Kidney epithelial cell (primary cell): Measurements from ENCODE around the gene IDH1. TPM values are rescaled to one million over a fixed set of nuclear protein-coding genes. Genes with fewer than 3 reads are reported as not detected.
A peak's percentile ranks its signal among the peaks of the same experiment; 100 is the strongest.
"Not testable (repeated sequence)": the region's sequence is repeated elsewhere in the genome, so short reads cannot be mapped to it uniquely, and the experiment has no call there.

ENCODE experiments used
- DNase-seq: peaks from one replicate; pipeline ENCODE4 v3.0.0-alpha.2; 2010; ENCODE audit warnings: low read depth
- H3K27me3 ChIP-seq: 2 replicates; pipeline ENCODE4 v1.6.0; 2011; ENCODE audit warnings: low read length; ENCODE audit not compliant: control insufficient read depth, insufficient read depth
- H3K36me3 ChIP-seq: 2 replicates; pipeline ENCODE4 v1.5.1; 2011; ENCODE audit warnings: low read length; ENCODE audit not compliant: control insufficient read depth, insufficient read depth
- H3K4me3 ChIP-seq: 2 replicates; pipeline ENCODE4 v1.5.1; 2011; ENCODE audit warnings: low read depth, mild to moderate bottlenecking, control low read depth, low read length
- total RNA-seq: library from RNA; depleted of rRNA; stranded (reverse); fragments of >200 nt; gene quantifications from 2 replicates; pipeline ENCODE4 v1.2.3, GENCODE V29; 2015
- TF ChIP-seq, protein P1 (sequence below): IDR thresholded peaks from 2 replicates; pipeline ENCODE4 v1.5.1; 2011; ENCODE audit warnings: mild to moderate bottlenecking, moderate library complexity, low read length, control low read depth, inconsistent platforms; ENCODE audit not compliant: insufficient read depth, poor library complexity, severe bottlenecking

Gene IDH1
- total RNA-seq, 1 donor from 2014 or later, result 108 TPM

DNA sequence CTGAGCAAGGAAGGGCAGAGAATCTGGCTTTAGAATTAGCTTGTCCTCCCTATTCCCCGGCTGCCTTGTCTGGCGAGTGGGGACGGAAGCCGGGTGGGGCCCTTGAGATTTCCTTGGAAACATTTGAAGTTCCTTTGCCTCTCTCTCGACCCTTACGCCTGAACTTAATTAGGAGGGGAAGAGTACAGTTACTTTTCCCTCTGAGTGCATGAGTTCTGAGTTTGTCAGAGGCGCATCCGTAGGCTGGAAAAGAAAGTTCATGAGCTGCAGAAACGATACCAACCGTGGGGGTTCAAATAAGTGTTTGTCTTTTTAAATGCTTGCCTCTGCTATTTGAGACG lies 11.7 kb upstream of the IDH1 start:
- TF ChIP-seq, protein P1, sequence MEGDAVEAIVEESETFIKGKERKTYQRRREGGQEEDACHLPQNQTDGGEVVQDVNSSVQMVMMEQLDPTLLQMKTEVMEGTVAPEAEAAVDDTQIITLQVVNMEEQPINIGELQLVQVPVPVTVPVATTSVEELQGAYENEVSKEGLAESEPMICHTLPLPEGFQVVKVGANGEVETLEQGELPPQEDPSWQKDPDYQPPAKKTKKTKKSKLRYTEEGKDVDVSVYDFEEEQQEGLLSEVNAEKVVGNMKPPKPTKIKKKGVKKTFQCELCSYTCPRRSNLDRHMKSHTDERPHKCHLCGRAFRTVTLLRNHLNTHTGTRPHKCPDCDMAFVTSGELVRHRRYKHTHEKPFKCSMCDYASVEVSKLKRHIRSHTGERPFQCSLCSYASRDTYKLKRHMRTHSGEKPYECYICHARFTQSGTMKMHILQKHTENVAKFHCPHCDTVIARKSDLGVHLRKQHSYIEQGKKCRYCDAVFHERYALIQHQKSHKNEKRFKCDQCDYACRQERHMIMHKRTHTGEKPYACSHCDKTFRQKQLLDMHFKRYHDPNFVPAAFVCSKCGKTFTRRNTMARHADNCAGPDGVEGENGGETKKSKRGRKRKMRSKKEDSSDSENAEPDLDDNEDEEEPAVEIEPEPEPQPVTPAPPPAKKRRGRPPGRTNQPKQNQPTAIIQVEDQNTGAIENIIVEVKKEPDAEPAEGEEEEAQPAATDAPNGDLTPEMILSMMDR, result no peak
- Histone ChIP-seq H3K4me3 (peak overlapping the region; percentile 53), H3K27me3 (no peaks in the 10 kb centered on the region), H3K36me3 (no peaks in the 10 kb centered on the region)
- no peak for DNase-seq

DNA sequence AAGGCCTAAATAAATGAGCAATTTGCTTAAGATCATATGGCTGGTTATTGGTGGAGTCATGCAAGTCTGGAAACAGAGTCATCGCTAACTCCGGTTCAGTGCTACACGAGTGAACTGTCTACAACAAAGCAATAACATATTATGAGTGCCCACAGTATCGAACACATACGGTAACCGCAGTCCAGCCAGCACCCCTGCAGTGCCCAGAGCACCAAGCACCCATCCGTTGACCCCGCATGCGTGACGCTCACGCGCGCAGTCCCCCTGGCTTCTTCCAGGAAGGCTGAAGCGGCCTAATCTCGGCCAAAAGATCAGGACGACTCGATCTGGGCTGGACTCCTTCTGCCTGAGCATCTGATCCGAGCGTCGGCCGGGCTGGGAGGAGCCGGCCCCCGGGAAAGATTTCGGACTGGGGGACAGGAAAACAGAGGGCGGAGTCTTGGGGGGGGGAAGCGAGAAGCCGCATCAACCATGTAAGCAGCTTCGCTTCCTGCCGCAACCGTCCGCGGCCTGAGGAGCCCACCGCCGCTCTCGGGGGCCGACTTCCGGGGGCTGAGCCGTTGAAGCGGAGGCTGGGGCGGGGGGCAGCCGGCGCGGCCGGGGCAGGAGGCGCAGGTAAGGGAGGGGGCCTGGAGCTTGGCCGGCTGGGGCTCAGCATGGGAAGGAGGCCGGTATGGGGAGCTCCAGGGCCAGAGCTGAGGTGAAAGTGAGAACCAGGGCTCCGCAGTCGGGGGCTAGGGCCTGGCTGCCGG lies 11.1 kb upstream of the IDH1 start, which contains the start of gene PIKFYVE:
Gene PIKFYVE (plus strand): TSS at position 455 of the 752 bp plus-strand sequence. CDS start 5,265 bp downstream, outside the sequence.
- Histone ChIP-seq H3K36me3 (no peaks in the 10 kb centered on the region), H3K4me3 (peak within 1 kb of the TSS; percentile 53), H3K27me3 (no peaks in the 10 kb centered on the region)
- TF ChIP-seq, protein P1, result no peak
- DNase-seq, result peak; percentile 92

DNA sequence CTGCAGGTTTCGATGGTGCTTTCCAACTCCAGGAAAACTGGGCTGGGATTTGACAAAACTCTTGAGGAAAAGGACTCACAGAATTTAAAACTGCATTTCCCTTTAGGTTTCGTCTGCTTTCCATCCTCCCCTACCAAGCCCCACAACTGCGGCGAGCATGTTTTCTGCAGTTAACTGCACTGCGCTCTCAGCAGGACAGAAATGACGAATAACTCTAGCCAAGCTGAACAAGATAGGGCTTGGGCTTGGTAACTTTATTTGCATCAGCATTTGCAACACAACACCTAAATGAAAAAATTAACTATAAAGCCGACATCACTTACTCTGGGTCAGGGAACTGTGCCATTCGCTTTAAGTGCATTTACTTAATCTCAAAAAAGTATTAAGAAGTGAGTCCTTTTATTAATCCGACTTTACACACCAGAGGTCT lies 10.5 kb upstream of the IDH1 start:
- H3K4me3 ChIP-seq, result peak overlapping the region; percentile 53
- TF ChIP-seq, protein P1, result no peak
- no peaks in the 10 kb centered on the region for H3K27me3 ChIP-seq
- no peak for DNase-seq
- no peaks in the 10 kb centered on the region for H3K36me3 ChIP-seq

DNA sequence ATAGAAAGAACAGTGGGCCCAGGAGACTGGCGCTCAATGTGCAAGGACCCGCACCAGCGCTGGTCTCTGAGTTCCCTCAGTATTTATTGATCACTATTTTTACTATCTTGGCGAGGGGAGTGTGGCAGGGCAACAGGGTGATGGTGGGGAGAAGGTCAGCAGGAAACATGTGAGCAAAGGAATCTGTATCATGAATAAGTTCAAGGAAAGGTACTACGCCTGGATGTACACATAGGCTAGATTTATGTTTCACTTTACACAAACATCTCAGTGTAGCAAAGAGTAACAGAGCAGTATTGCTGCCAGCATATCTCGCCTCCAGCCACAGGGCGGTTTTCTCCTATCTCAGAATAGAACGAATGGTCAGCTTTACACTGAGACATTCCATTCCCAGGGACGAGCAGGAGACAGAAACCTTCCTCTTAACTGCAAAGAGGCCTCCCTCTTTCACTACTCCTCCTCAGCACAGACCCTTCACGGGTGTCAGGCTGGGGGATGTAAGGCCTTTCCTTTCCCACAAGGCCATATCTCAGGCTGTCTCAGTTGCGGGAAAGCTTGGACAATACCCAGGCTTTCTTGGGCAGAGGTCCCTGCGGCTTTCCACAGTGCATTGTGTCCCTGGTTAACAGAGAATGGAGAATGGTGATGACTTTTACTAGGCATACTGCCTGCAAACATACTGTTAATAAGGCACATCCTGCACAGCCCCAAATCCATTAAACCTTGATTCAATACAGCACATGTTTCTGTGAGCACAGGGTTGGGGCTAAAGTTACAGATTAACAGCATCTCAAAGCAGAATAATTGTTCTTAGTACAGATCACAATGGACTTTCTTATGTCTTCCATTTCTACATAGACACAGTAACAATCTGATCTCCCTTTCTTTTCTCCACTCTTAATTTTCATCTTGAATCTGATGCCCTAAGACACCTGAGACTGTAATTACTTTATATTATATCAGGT lies 2.3 kb upstream of the IDH1 start:
- not testable (repeated sequence) for H3K27me3 ChIP-seq, H3K4me3 ChIP-seq, H3K36me3 ChIP-seq, DNase-seq

DNA sequence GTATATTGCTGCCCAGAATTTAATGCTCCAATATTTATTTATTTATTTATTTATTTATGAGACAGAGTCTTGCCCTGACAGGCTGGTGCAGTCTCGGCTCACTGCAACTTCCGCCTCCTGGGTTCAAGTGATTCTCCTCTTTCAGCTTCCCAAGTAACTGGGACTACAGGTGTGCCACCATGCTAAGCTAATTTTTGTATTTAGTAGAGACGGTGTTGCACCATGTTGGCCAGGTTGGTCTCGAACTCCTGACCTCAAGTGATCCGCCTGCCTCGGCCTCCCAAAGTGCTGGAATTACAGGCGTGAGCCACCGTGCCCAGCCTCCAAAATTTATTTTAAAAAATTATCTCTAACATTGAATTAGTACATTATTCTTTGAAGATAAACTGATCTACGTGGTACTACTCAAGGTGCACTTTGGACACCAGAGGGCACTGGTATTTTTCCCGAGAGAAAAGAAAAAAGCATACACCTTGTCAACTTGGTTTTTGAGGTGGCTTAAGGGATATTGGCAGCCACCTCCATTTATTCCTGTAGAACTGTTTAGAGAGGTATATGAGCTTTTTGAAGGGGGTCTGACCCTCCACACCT lies 1.4 kb upstream of the IDH1 start:
- no peaks in the 10 kb centered on the region for H3K36me3 ChIP-seq
- H3K4me3 ChIP-seq, result no peak overlapping the region
- DNase-seq, result no peak
- TF ChIP-seq, protein P1, result peak; percentile 47
- H3K27me3 ChIP-seq, result no peaks in the 10 kb centered on the region
